KMS-11 (cell line): ENCODE data around the gene ERC2.
A peak's percentile ranks its signal among the peaks of the same experiment; 100 is the strongest.

Source experiments
- H2AFZ ChIP-seq: fragments of 200-600 bp; sonication (generic); 2 replicates; pipeline ENCODE4 v1.6.1; 2016; ENCODE audit warnings: antibody characterized with exemption, mixed run types, low read depth
- H3K27ac ChIP-seq: fragments of 200-600 bp; sonication (generic); 2 replicates; pipeline ENCODE4 v1.6.1; 2016; ENCODE audit warnings: mild to moderate bottlenecking, mixed run types
- H3K27me3 ChIP-seq: fragments of 200-600 bp; sonication (generic); 2 replicates; pipeline ENCODE4 v1.6.1; 2017; ENCODE audit warnings: mild to moderate bottlenecking, low read depth, mixed run types, moderate library complexity; ENCODE audit not compliant: insufficient read depth
- H3K36me3 ChIP-seq: fragments of 200-600 bp; sonication (generic); 2 replicates; pipeline ENCODE4 v1.6.1; 2017; ENCODE audit warnings: mild to moderate bottlenecking, mixed run types; ENCODE audit not compliant: insufficient read depth
- H3K4me1 ChIP-seq: fragments of 200-600 bp; sonication (generic); 2 replicates; pipeline ENCODE4 v1.6.1; 2016; ENCODE audit warnings: mild to moderate bottlenecking, low read depth, mixed run types; ENCODE audit not compliant: poor library complexity, severe bottlenecking
- H3K4me2 ChIP-seq: fragments of 200-600 bp; sonication (generic); 2 replicates; pipeline ENCODE4 v1.7.0; 2016; ENCODE audit warnings: mild to moderate bottlenecking, mixed run types
- H3K4me3 ChIP-seq: fragments of 200-600 bp; sonication (generic); IDR thresholded peaks from 2 replicates; pipeline ENCODE4 v1.6.1; 2017; ENCODE audit warnings: low read depth, low read length, mixed read lengths; ENCODE audit not compliant: insufficient read depth
- H3K79me2 ChIP-seq: fragments of 200-600 bp; sonication (generic); 2 replicates; pipeline ENCODE4 v1.6.1; 2016; ENCODE audit warnings: low read depth, mixed run types; ENCODE audit not compliant: insufficient read depth
- H3K9ac ChIP-seq: fragments of 200-600 bp; sonication (generic); 2 replicates; pipeline ENCODE4 v1.6.1; 2016; ENCODE audit warnings: mild to moderate bottlenecking, mixed run types
- H4K20me1 ChIP-seq: fragments of 200-600 bp; sonication (generic); 2 replicates; pipeline ENCODE4 v1.6.1; 2016; ENCODE audit warnings: mild to moderate bottlenecking, mixed run types; ENCODE audit not compliant: insufficient read depth
- TF ChIP-seq, protein P1 (sequence below): fragments of 200-600 bp; sonication (generic); conservative IDR thresholded peaks from 2 replicates; pipeline ENCODE4 v1.6.1; 2017; ENCODE audit warnings: low read depth, mild to moderate bottlenecking, antibody characterized with exemption, low read length, moderate library complexity, mixed read lengths

Gene ERC2

DNA sequence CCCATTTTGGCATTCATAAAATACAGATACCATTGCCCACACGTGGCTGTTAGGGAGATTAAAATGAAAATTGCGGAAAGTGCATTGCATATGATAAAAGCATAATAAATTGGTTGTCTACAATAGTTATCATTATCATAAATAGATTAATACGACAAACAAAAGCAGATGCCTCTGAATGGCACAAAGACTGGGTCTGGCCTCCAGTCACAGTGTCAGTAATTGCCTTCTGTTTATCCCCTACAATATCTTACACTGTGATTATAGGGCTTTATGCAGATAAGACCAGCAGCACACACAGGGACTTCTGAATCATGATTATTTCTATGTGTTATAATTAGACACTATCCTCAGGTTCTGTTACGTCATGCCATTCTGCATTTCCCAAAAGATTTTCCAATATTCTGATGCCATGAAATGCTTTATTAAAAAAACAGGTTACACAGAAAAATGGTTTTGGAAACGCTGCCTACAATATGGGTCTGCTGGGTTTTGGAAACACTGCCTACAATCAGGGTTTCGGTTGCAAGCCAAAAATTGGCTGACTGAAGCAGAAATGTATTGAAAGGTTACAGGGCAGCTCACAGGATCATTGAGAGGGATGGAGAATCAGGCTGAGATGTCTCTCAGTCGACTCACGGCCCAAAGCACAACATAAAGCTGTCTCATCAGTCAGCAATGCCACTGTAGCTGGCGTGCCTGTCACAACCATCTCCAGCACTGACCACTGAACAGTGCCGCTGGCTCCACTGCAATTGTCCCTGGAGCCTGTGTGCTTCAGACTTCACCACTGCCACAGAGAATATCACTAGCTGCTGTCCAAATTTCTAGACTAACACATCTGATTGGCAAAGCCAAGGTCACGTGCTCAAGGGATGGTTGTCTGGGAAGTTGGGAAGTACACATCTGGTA, 248.1 kb downstream of the ERC2 start:
- TF ChIP-seq, protein P1, sequence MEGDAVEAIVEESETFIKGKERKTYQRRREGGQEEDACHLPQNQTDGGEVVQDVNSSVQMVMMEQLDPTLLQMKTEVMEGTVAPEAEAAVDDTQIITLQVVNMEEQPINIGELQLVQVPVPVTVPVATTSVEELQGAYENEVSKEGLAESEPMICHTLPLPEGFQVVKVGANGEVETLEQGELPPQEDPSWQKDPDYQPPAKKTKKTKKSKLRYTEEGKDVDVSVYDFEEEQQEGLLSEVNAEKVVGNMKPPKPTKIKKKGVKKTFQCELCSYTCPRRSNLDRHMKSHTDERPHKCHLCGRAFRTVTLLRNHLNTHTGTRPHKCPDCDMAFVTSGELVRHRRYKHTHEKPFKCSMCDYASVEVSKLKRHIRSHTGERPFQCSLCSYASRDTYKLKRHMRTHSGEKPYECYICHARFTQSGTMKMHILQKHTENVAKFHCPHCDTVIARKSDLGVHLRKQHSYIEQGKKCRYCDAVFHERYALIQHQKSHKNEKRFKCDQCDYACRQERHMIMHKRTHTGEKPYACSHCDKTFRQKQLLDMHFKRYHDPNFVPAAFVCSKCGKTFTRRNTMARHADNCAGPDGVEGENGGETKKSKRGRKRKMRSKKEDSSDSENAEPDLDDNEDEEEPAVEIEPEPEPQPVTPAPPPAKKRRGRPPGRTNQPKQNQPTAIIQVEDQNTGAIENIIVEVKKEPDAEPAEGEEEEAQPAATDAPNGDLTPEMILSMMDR: no peak
- H4K20me1 ChIP-seq: no peaks in the 10 kb centered on the region
- H3K27ac ChIP-seq: peak overlapping the region; percentile 55
- H3K36me3 ChIP-seq: no peaks in the 10 kb centered on the region
- H2AFZ ChIP-seq: peak overlapping the region; percentile 54
- peak overlapping the region; percentile 85 for H3K4me2 ChIP-seq
- no peak overlapping the region for H3K4me3 ChIP-seq
- no peaks in the 10 kb centered on the region for H3K27me3 ChIP-seq
- H3K4me1 ChIP-seq: peaks cover 50% of the 10 kb centered on the region
- peak overlapping the region; percentile 25 for H3K9ac ChIP-seq
- no peaks in the 10 kb centered on the region for H3K79me2 ChIP-seq

DNA sequence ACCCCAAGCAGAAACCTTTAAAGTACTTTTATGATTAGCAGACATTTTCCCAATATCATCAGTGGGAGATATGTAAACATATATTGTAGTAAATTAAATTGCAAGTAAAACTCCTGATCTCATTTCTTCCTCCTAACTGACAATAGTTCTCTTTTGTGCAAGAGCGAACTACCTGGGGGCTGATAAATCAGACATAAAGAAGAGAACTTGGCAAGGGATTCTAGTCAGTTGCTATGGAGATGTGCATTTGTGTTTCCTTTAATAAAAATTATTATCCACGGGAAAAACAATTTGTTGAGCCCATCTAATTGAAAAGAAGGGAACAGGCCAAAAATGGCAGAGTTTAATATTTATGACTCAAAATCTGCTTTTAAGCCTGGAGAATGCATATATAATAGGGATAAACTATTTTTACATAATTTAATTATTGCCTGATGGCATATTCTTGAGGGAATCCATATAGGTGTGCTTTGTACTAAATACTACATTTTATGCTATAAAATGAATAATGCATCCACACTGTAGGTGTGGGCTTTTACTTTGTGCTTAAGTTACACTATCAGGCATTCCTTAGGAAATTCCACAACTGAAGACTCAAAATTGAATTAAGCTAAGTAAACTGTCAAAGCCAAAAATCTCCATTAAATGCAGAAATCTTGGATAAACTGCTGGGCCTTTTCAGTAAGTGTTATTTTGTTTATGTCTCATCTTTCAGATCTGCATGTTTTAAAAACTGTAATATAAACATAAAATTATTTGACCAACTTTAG, 258.1 kb downstream of the ERC2 start:
- Histone ChIP-seq H3K36me3 (no peaks in the 10 kb centered on the region), H3K4me2 (peak overlapping the region; percentile 56; the same call in 1 of the 2 replicates), H3K27me3 (no peaks in the 10 kb centered on the region), H2AFZ (no peak overlapping the region; the same call in 1 of the 2 replicates), H3K27ac (peak overlapping the region; percentile 99; the same call in 1 of the 2 replicates), H4K20me1 (no peaks in the 10 kb centered on the region), H3K4me1 (peaks cover 56% of the 10 kb centered on the region), H3K79me2 (no peaks in the 10 kb centered on the region), H3K9ac (no peak overlapping the region), H3K4me3 (no peak overlapping the region)
- TF ChIP-seq, protein P1: no peak

DNA sequence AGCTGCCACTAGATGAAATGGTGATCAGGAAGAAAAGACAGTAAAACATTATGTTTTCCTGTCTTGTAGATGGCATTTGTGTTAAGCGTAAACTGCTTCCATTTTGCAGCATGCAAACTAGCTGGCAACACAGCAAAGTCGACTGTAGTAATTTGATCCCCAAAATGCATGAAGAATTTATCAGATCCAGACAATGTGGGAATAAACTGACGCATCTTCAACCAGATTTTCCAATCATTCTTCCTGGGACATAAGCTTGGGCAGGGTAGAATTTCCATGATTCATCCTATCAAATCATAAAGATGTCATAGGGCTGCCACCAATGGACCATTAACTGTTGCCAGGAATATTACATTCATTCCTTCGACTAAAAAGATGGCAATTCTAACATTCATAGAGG, 260.3 kb downstream of the ERC2 start:
- Histone ChIP-seq H3K4me3 (no peak overlapping the region), H3K4me1 (peaks cover 78% of the 10 kb centered on the region), H3K4me2 (peak overlapping the region; percentile 56; the same call in 1 of the 2 replicates), H4K20me1 (no peaks in the 10 kb centered on the region), H2AFZ (0 out of 2 replicates have a peak overlapping the region, but pooled peaks have one; percentile 30), H3K9ac (no peak overlapping the region), H3K27ac (peak overlapping the region; percentile 99; the same call in 1 of the 2 replicates), H3K79me2 (no peaks in the 10 kb centered on the region), H3K27me3 (no peaks in the 10 kb centered on the region), H3K36me3 (no peaks in the 10 kb centered on the region)
- TF ChIP-seq, protein P1: no peak

DNA sequence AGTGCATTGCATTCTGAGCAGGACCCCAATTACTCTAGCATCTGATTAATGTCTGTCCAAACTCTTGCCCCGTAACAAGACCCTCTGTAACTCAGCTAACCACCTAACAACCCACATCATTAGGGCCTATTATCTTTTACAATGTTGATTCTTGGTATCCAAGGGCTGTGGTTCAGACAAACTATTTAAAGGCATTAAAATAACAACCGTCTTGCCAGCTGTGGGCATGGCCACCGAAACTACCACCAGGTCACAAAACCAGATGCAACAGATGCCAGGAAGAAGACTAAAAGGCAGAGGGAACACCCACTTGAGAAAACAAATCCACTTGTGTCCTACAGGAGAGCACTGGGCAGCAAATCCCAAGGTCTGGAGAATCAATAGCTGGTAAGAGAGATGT, 262.9 kb downstream of the ERC2 start:
- Histone ChIP-seq H3K9ac (peak overlapping the region; percentile 81; the same call in 1 of the 2 replicates), H3K36me3 (no peaks in the 10 kb centered on the region), H3K4me1 (peaks cover 77% of the 10 kb centered on the region), H3K79me2 (no peaks in the 10 kb centered on the region), H3K4me3 (no peak overlapping the region), H2AFZ (no peak overlapping the region), H3K27ac (peak overlapping the region; percentile 99), H3K27me3 (no peaks in the 10 kb centered on the region), H3K4me2 (peak overlapping the region; percentile 62), H4K20me1 (no peaks in the 10 kb centered on the region)
- TF ChIP-seq, protein P1: no peak
